ENCODE results near the gene NACC1. TPM values are rescaled to one million over a fixed set of nuclear protein-coding genes. Genes with fewer than 3 reads are reported as not detected.
A peak's percentile ranks its signal among the peaks of the same experiment; 100 is the strongest.

The NACC1 gene
- total and polyA plus RNA-seq, 2 of the 13 experiments (the other 11 are each of a cell fraction or from before 2014, with no cell fraction given) = 31.8 to 42.3 TPM

DNA sequence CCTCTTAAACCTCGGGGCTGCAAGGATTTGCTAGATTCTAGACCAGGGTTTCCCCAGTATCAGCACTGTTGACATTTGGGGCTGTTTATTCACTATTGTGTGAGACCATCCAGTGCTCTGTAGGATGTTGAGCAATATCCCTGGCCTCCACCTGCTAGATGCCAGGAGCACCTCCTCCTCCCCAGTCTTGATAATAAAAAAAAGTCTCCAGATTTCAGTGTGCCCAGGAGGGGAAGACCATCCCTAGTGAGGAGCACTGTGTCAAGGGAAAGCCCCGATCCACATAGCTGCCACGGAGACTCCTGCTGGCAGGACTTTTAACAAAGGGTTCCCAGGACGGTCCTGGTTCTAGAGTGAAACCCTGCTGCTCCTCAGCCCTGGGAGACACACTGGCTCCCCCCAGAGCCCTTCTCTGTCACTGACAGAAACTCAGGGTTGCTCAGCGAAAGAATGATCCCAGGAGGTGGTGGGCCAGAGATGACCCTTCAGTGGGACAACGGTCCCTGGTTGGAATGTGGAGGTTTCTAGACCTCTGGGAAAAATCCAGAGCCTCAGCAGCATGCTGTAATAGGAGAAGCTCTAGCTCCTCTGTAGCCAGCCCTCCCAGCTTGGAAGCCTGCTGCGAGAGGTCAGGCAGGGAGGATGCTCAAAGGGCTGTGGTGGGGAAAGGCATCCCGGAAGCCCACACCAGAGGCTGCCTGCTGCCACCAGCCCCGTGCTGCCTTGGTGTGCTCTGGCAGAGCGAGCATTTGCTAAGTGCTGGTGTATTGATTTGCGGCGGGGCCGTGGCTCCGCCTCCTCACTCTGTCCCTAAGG lies 35.7 kb upstream of the NACC1 start (continued):
- TF ChIP-seq ZBTB4 (CRISPR knock-in tag; IDR thresholded peaks at IDR 0.05; ENCODE audit: borderline replicate concordance) (no peak), CEBPG (CRISPR knock-in tag; IDR thresholded peaks at IDR 0.05) (peak; percentile 90), RFXANK (CRISPR knock-in tag; IDR thresholded peaks at IDR 0.05) (no peak), ZFP37 (CRISPR knock-in tag; IDR thresholded peaks at IDR 0.05; ENCODE audit: borderline replicate concordance) (no peak), ZNF615 (CRISPR knock-in tag; IDR thresholded peaks at IDR 0.05; ENCODE audit: borderline replicate concordance) (no peak), NFATC3 (CRISPR knock-in tag; IDR thresholded peaks at IDR 0.05) (no peak), ZZZ3 (CRISPR knock-in tag; IDR thresholded peaks at IDR 0.05; ENCODE audit: borderline replicate concordance) (no peak), ZMYM4 (CRISPR knock-in tag; IDR thresholded peaks at IDR 0.05) (no peak), DPF2 (CRISPR knock-in tag; IDR thresholded peaks at IDR 0.05; ENCODE audit: borderline replicate concordance, low read depth) (no peak), ZNF850 (CRISPR knock-in tag; conservative IDR thresholded peaks at IDR 0.05) (no peak), ZNF354B (CRISPR knock-in tag; IDR thresholded peaks at IDR 0.05) (no peak), FOXJ3 (CRISPR knock-in tag; IDR thresholded peaks at IDR 0.05; ENCODE audit: borderline replicate concordance) (no peak), CHCHD3 (CRISPR knock-in tag; IDR thresholded peaks at IDR 0.05) (no peak), ZFYVE20 (CRISPR knock-in tag; IDR thresholded peaks at IDR 0.05; ENCODE audit: borderline replicate concordance, low read depth) (no peak), RARA (CRISPR knock-in tag; IDR thresholded peaks at IDR 0.05) (no peak), MAFF (IDR thresholded peaks at IDR 0.05; ENCODE audit: low read depth, low read length) (no peak), SMAD1 (CRISPR knock-in tag; IDR thresholded peaks at IDR 0.05; ENCODE audit: borderline replicate concordance, low read depth) (no peak), ARNT2 (CRISPR knock-in tag; IDR thresholded peaks at IDR 0.05; ENCODE audit: low read depth) (no peak)
- TF ChIP-seq, protein P1, sequence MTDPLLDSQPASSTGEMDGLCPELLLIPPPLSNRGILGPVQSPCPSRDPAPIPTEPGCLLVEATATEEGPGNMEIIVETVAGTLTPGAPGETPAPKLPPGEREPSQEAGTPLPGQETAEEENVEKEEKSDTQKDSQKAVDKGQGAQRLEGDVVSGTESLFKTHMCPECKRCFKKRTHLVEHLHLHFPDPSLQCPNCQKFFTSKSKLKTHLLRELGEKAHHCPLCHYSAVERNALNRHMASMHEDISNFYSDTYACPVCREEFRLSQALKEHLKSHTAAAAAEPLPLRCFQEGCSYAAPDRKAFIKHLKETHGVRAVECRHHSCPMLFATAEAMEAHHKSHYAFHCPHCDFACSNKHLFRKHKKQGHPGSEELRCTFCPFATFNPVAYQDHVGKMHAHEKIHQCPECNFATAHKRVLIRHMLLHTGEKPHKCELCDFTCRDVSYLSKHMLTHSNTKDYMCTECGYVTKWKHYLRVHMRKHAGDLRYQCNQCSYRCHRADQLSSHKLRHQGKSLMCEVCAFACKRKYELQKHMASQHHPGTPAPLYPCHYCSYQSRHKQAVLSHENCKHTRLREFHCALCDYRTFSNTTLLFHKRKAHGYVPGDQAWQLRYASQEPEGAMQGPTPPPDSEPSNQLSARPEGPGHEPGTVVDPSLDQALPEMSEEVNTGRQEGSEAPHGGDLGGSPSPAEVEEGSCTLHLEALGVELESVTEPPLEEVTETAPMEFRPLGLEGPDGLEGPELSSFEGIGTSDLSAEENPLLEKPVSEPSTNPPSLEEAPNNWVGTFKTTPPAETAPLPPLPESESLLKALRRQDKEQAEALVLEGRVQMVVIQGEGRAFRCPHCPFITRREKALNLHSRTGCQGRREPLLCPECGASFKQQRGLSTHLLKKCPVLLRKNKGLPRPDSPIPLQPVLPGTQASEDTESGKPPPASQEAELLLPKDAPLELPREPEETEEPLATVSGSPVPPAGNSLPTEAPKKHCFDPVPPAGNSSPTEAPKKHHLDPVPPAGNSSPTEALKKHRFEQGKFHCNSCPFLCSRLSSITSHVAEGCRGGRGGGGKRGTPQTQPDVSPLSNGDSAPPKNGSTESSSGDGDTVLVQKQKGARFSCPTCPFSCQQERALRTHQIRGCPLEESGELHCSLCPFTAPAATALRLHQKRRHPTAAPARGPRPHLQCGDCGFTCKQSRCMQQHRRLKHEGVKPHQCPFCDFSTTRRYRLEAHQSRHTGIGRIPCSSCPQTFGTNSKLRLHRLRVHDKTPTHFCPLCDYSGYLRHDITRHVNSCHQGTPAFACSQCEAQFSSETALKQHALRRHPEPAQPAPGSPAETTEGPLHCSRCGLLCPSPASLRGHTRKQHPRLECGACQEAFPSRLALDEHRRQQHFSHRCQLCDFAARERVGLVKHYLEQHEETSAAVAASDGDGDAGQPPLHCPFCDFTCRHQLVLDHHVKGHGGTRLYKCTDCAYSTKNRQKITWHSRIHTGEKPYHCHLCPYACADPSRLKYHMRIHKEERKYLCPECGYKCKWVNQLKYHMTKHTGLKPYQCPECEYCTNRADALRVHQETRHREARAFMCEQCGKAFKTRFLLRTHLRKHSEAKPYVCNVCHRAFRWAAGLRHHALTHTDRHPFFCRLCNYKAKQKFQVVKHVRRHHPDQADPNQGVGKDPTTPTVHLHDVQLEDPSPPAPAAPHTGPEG (CRISPR knock-in tag; IDR thresholded peaks at IDR 0.05) = no peak
- TF ChIP-seq, protein P2, sequence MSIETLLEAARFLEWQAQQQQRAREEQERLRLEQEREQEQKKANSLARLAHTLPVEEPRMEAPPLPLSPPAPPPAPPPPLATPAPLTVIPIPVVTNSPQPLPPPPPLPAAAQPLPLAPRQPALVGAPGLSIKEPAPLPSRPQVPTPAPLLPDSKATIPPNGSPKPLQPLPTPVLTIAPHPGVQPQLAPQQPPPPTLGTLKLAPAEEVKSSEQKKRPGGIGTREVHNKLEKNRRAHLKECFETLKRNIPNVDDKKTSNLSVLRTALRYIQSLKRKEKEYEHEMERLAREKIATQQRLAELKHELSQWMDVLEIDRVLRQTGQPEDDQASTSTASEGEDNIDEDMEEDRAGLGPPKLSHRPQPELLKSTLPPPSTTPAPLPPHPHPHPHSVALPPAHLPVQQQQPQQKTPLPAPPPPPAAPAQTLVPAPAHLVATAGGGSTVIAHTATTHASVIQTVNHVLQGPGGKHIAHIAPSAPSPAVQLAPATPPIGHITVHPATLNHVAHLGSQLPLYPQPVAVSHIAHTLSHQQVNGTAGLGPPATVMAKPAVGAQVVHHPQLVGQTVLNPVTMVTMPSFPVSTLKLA (IDR thresholded peaks at IDR 0.05) = no peak

Measured in HepG2 (cell line).